Keratinocyte (primary cell): ENCODE results near the gene ZBBX. TPM values are rescaled to one million over a fixed set of nuclear protein-coding genes. Genes with fewer than 3 reads are reported as not detected.

ENCODE experiments used
- DNase-seq: peaks from one replicate; pipeline ENCODE4 v3.0.0-alpha.2; 2011; ENCODE audit warnings: low read depth, missing footprints, low spot score
- FAIRE-seq: peaks from 2 replicates; lab custom pipeline; 2011; peaks lifted over from hg19 to GRCh38; lab: Jason Lieb, UNC
- H2AFZ ChIP-seq: 2 replicates; pipeline ENCODE4 v1.6.0; 2012; ENCODE audit warnings: low read length, control low read depth, inconsistent platforms; ENCODE audit not compliant: control insufficient read depth
- H3K27ac ChIP-seq: 2 replicates; pipeline ENCODE4 v1.5.1; 2011; ENCODE audit warnings: low read length; ENCODE audit not compliant: control insufficient read depth, insufficient read depth
- H3K27me3 ChIP-seq: 3 replicates; pipeline ENCODE4 v1.6.0; 2011; ENCODE audit warnings: low read length; ENCODE audit not compliant: control insufficient read depth, insufficient read depth; ENCODE audit errors: extremely low read depth
- H3K36me3 ChIP-seq, 2 experiments: 2 replicates in 1 of 2; 3 replicates in 1 of 2; pipeline ENCODE4 v1.5.1; 2011; ENCODE audit warnings: low read length in 2 of 2, mild to moderate bottlenecking in 1 of 2; ENCODE audit not compliant: control insufficient read depth in 2 of 2, insufficient read depth in 2 of 2; ENCODE audit errors: extremely low read depth in 1 of 2
- H3K4me1 ChIP-seq: 3 replicates; pipeline ENCODE4 v1.5.1; 2011; ENCODE audit warnings: low read length; ENCODE audit not compliant: control insufficient read depth, insufficient read depth; ENCODE audit errors: extremely low read depth
- H3K4me2 ChIP-seq: 3 replicates; pipeline ENCODE4 v1.6.0; 2011; ENCODE audit warnings: low read depth, low read length; ENCODE audit not compliant: control insufficient read depth, insufficient read depth; ENCODE audit errors: extremely low read depth
- H3K4me3 ChIP-seq, 3 experiments: fragments of 200-600 bp in 1 of 3; sonication (generic) in 1 of 3; 2 replicates in 2 of 3; 3 replicates in 1 of 3; pipeline ENCODE4 v1.5.1; 2011 to 2016; ENCODE audit warnings: low read length in 3 of 3, mild to moderate bottlenecking in 3 of 3, control low read depth in 2 of 3, inconsistent platforms in 1 of 3, low read depth in 1 of 3, mixed read lengths in 1 of 3, mixed run types in 1 of 3, moderate library complexity in 1 of 3; ENCODE audit not compliant: control insufficient read depth in 2 of 3, insufficient read depth in 2 of 3; ENCODE audit errors: extremely low read depth in 1 of 3
- H3K79me2 ChIP-seq: 2 replicates; pipeline ENCODE4 v1.6.0; 2012; ENCODE audit warnings: low read length; ENCODE audit not compliant: control insufficient read depth, insufficient read depth
- H3K9ac ChIP-seq: 3 replicates; pipeline ENCODE4 v1.6.0; 2011; ENCODE audit warnings: low read length; ENCODE audit not compliant: control insufficient read depth, insufficient read depth; ENCODE audit errors: extremely low read depth
- H3K9me1 ChIP-seq: 3 replicates; pipeline ENCODE4 v1.6.0; 2011; ENCODE audit warnings: low read length; ENCODE audit not compliant: control insufficient read depth, insufficient read depth; ENCODE audit errors: extremely low read depth
- H3K9me3 ChIP-seq: 2 replicates; pipeline ENCODE4 v1.5.1; 2012; ENCODE audit warnings: low read depth, low read length; ENCODE audit not compliant: control insufficient read depth
- H4K20me1 ChIP-seq: 3 replicates; pipeline ENCODE4 v1.6.0; 2011; ENCODE audit warnings: low read length; ENCODE audit not compliant: control insufficient read depth, insufficient read depth; ENCODE audit errors: extremely low read depth
- EZH2 ChIP-seq: IDR thresholded peaks from one replicate; pipeline ENCODE4 v1.6.1; 2012; ENCODE audit warnings: inconsistent platforms, mild to moderate bottlenecking, low read length, moderate library complexity
- dilution Hi-C: fragments of 300-500 bp; cut with MboI; formaldehyde crosslinking; loops from one replicate; pipeline ENCODE4 v1.7.0; 2020; ENCODE audit warnings: low sequenced_read_pairs; ENCODE audit not compliant: extremely low pct_ligation_motif_present
- polyA plus RNA-seq, 5 experiments: library from polyadenylated mRNA; depleted of rRNA in 3 of 5; stranded (reverse) in 3 of 5; stranded (forward) in 1 of 5; unstranded in 1 of 5; fragments of >200 nt; gene quantifications; 1 replicate in 1 of 5; 2 replicates in 3 of 5; 3 replicates in 1 of 5; pipeline versions ENCODE4 v1.2.1 to v1.2.3, GENCODE V29; 2011 to 2012; ENCODE audit warnings: missing spikeins in 2 of 5, low read depth in 1 of 5, low replicate concordance in 1 of 5
- TF ChIP-seq, protein P1 (sequence below), 3 experiments: IDR thresholded peaks in 1 of 3; conservative IDR thresholded peaks in 1 of 3; optimal IDR thresholded peaks in 1 of 3; 2 replicates in 2 of 3; 3 replicates in 1 of 3; pipeline versions ENCODE3 to v1.5.1; 2011; ENCODE audit warnings: low read length in 3 of 3, mild to moderate bottlenecking in 3 of 3, moderate library complexity in 2 of 3, control low read depth in 1 of 3, inconsistent platforms in 1 of 3; ENCODE audit not compliant: insufficient read depth in 2 of 3; ENCODE audit errors: extremely low read depth in 1 of 3

Gene ZBBX
- polyA plus RNA-seq, 1 donor (not counting 4 experiments of a cell fraction or from before 2014, with no cell fraction given): not detected

DNA sequence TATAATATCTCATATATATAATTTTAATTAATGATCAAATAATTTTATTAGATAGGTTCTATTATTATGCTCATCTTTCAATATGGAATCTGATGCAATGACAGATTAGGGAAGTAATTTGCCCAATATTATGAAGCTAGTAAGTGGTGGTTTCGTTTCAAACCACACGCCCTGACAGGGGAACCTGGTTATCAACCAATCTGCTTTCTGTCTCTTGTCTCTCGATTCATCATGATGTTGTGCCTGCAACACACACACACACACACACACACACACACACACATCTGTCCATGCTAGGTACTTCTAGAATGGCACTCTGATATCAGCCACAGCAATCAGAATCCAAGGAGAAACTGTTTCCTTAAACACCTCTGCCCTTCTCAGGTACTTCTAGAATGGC lies 128.4 kb downstream of the ZBBX start:
- Histone ChIP-seq H3K27me3 (no peaks in the 10 kb centered on the region), H3K4me2 (no peak overlapping the region), H3K9ac (no peak overlapping the region), H3K4me3 (no peak overlapping the region), H3K36me3 (no peaks in the 10 kb centered on the region), H3K9me3 (no peaks in the 10 kb centered on the region), H3K27ac (no peak overlapping the region), H4K20me1 (no peaks in the 10 kb centered on the region), H3K79me2 (no peaks in the 10 kb centered on the region), H2AFZ (no peak overlapping the region), H3K4me1 (no peaks in the 10 kb centered on the region), H3K9me1 (no peaks in the 10 kb centered on the region)
- TF ChIP-seq EZH2: no peak
- TF ChIP-seq, protein P1, sequence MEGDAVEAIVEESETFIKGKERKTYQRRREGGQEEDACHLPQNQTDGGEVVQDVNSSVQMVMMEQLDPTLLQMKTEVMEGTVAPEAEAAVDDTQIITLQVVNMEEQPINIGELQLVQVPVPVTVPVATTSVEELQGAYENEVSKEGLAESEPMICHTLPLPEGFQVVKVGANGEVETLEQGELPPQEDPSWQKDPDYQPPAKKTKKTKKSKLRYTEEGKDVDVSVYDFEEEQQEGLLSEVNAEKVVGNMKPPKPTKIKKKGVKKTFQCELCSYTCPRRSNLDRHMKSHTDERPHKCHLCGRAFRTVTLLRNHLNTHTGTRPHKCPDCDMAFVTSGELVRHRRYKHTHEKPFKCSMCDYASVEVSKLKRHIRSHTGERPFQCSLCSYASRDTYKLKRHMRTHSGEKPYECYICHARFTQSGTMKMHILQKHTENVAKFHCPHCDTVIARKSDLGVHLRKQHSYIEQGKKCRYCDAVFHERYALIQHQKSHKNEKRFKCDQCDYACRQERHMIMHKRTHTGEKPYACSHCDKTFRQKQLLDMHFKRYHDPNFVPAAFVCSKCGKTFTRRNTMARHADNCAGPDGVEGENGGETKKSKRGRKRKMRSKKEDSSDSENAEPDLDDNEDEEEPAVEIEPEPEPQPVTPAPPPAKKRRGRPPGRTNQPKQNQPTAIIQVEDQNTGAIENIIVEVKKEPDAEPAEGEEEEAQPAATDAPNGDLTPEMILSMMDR (optimal IDR thresholded peaks at IDR 0.05 in 1 of 3, IDR thresholded peaks at IDR 0.05 in 1 of 3, conservative IDR thresholded peaks at IDR 0.05 in 1 of 3; ENCODE audit: extremely low read depth in 1 of 3, insufficient read depth in 2 of 3, low read length in 3 of 3): no peak
- no peak for DNase-seq
- dilution Hi-C loops: no loop called here
- FAIRE-seq: no peak

DNA sequence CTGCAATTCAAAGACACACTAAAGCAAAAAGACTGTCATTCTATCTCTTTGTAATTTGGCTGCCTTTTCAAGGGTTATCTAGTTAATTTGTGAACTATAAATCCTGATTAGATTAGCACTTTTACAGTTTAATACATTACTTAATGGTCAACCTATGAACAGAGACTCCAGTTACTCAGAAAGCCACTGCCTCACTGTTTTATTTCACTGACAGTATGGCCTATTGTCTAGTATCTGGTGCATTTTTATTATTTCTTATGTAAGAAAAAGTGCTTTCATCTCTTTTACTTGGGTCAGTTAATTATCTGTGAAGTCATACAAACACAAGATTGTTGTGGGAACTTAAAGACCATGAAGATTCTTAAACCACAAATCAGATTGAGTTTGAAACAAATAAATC lies 133.8 kb downstream of the ZBBX start:
- no peaks in the 10 kb centered on the region for H4K20me1 ChIP-seq
- no peak overlapping the region for H2AFZ ChIP-seq
- no peaks in the 10 kb centered on the region for H3K9me3 ChIP-seq
- H3K4me1 ChIP-seq: no peaks in the 10 kb centered on the region
- DNase-seq: no peak
- H3K27ac ChIP-seq: no peak overlapping the region
- no peak overlapping the region for H3K4me3 ChIP-seq
- FAIRE-seq: no peak
- H3K36me3 ChIP-seq: no peaks in the 10 kb centered on the region
- no peaks in the 10 kb centered on the region for H3K79me2 ChIP-seq
- no peak for TF ChIP-seq EZH2
- TF ChIP-seq, protein P1 (optimal IDR thresholded peaks at IDR 0.05 in 1 of 3, IDR thresholded peaks at IDR 0.05 in 1 of 3, conservative IDR thresholded peaks at IDR 0.05 in 1 of 3; ENCODE audit: extremely low read depth in 1 of 3, insufficient read depth in 2 of 3, low read length in 3 of 3): no peak
- no peaks in the 10 kb centered on the region for H3K27me3 ChIP-seq
- no peaks in the 10 kb centered on the region for H3K9me1 ChIP-seq
- no peak overlapping the region for H3K4me2 ChIP-seq
- dilution Hi-C loops: no loop called here
- no peak overlapping the region for H3K9ac ChIP-seq
